Stimulated activated CD4-positive, alpha-beta T cell treated with anti-CD3 and anti-CD28 coated beads, TNF-alpha, amount 100 ng/mL, for 48 hours (primary cell): ENCODE data around the gene GABBR2.
A peak's percentile ranks its signal among the peaks of the same experiment; 100 is the strongest.
"Not testable (repeated sequence)": the region's sequence is repeated elsewhere in the genome, so short reads cannot be mapped to it uniquely, and the experiment has no call there.

Experiments
- DNase-seq, 3 donors: peaks; one replicate each; pipeline ENCODE4 v3.0.0-alpha.2; 2020; ENCODE audit warnings: low read depth in 3 of 3

The GABBR2 gene

DNA sequence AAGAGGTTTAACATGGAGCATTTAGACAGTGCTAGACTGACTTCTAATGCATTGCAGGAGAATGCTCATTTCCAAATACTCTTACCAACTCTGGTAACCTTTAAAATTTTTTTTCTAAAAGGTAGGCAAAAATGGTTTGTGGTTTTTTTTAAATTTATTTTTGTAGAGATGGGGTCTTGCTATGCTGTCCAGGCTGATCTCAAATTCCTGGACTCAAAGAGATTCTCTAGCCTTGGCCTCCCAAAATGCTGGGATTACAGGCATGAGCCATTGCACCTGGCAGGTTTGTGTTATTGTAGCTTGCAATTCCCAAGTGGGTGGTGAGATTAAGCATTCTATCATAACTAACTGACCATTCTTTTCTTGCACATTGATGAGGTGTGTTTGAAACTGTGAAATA lies 410.3 kb downstream of the GABBR2 start:
- DNase-seq = no peak

GRCh38 chr9:98295824-98296223 lies 412.9 kb downstream of the GABBR2 start:
- no peak for DNase-seq

DNA sequence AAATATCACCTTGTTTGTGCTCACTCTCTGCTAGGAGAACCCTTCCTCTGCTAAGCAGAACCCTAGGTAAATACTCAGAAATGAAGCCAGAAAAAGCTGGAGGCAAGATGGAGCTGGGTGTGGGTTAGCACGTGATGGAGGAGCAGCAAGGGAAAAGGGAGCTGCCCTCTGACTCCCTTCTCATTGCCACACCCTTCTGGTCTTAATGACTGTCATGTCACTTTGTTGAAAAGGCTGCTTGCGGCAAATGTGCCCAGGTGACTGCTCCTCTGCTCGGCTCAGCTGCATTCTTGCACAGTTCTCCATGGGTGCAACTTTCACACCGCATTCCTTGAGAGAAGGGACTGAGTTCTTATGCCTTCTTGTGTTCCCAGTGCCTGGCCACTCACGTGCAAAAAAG lies 416.9 kb downstream of the GABBR2 start:
- DNase-seq = no peak

- no peak for DNase-seq
Observed at GRCh38 chr9:98290411-98290810, 418.3 kb downstream of the GABBR2 start.

DNA sequence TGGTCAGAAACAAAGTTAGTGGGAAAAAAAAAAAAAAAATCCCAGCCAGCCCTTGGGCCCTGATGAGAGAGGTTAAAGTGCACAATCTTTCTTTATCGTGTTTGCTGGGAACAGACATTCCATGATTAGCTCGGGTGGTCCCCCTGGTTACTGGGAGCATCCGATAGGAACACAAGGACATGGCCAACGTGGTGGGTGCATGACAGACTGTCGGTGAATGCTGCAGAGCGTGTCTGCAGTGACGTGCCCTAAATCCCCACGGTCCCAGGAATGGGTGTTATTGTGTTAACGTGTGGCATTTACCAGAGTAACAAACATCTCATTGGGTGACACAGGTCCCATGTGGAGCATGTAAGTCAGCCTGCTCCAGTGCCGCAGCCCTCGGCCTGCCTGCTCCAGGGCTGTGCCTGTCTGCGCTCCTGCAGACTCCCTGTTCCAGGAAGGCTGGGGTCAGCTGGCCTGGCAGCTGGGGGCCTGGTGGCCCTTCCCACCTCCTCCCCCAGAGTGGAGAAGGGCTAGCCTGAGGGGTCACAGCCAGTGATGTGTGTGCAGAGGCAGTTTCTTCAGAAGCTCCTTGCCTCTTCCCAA lies 419.0 kb downstream of the GABBR2 start:
- DNase-seq = no peak

- no peak for DNase-seq
Observed at GRCh38 chr9:98288881-98289280, 419.9 kb downstream of the GABBR2 start.

DNA sequence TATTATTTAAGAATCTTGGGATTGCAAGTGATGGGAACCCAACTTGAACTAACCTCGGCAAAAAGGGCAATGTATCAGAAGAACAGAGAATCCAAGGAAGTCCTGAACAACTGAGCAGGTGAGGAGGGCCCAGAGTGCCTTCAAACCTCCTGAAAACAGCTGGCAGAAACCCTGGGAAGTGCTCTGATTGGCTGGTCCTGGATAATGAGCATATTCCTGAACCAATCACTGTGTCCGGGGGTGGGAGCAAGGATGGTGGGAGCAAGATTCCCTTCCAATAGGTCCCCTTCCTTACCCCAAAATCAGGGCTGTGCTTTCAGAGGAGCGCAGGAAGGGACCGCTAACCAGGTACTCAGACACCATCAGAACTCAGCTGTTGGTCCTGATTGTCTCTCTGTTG lies 421.4 kb downstream of the GABBR2 start:
- DNase-seq = no peak

GRCh38 chr9:98285446-98285845 lies 423.3 kb downstream of the GABBR2 start:
- no peak for DNase-seq

DNA sequence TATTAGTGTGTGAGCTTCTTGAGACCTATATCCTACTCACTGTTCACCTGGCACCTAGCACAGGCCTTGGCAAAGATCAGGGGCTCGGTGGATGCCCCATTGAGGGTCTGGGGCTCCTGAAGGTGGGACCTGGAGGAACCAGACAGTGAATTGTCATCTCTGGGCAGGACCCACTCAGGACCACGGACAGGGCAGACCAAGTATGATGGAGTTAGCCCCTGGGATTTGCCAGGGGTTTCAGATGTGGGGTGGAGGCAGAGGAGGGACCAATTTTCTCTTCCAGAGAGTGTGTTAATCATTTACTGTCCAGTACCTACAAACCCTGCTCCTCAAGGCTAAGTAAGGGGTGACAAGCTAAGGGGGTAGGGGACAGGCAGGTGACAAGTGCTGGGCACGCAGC lies 424.0 kb downstream of the GABBR2 start:
- no peak for DNase-seq

DNA sequence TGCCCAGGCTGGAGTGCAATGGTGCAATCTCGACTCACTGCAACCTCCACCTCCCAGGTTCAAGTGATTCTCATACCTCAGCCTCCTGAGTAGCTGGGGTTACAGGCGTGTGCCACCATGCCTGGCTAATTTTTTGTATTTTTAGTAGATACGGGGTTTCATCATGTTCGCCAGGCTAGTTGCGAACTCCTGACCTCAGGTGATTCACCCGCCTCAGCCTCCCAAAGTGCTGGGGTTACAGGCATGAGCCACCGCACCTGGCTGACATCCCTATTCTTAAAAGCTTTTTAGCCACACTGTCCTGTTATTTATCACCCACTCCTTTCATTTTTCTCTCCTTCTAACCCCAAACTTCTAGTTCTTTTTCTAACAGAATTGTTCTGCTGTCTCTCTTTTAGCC lies 425.6 kb downstream of the GABBR2 start:
- DNase-seq = not testable (repeated sequence)

- no peak for DNase-seq
Observed at GRCh38 chr9:98281281-98281680, 427.5 kb downstream of the GABBR2 start.

DNA sequence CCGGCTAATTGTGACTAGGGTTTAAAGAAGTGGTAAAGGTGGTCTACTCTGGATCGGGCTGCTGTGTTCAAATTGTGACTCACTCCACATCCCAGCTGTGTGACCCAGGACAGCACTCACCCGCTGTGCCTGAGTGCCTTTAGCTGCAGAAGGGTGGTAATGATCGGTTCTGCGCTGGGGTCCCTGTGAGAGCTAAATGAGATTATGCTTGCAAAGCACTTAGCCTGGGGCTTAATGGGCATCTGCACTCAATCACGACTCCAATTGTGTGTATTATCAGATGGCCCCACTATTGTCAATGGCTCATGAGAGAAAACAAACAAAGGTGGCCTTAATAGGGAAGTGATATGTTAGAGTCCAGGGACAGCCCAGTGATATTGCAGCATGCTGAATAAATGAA lies 428.2 kb downstream of the GABBR2 start:
- DNase-seq = no peak

- no peak for DNase-seq
Observed at GRCh38 chr9:98280162-98280561, 428.6 kb downstream of the GABBR2 start.

DNA sequence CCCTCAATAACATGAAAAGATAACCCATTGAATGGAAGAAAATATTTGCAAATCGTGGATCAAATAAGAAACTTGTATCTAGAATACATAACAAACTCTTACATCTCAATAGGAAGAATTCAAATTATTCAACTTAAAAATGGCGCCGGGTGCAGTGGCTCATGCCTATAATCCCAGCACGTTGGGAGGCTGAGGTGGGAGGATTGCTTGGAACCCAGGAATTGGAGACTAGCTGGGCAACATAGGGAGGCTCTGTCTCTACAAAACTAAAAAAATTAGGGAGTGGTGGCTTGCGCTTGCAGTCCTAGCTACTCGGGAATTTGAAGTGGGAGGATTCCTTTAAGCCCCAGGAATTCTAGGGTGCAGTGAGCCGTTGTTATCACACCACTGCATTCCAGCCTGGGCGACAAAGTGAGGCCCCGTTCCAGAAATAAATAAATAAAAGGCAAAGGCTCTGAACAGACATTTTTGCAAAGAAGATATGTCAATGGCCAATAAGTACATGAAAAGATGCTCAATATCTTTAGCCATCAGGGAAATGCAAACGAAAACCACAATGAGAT lies 431.7 kb downstream of the GABBR2 start:
- DNase-seq = no peak

GRCh38 chr9:98275159-98275558 lies 433.6 kb downstream of the GABBR2 start:
- no peak for DNase-seq

DNA sequence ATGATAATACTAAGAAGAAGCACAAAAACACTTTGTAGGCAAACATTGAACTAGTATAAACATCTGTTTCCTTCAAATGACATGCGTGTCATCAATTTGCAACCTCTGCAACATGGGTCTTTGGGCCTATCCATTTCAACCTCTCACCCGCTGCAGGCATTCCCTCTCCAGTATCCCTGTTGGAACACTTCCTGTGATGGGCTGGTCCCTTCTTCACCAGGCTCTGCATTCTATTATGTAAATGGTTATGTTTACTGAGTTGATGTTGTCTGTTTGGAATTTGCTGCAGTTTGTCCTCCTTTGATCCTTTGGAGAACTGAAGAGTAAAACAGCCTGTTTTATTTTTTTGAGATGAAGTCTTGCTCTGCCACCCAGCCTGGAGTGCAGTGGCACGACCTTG lies 436.7 kb downstream of the GABBR2 start:
- no peak for DNase-seq

DNA sequence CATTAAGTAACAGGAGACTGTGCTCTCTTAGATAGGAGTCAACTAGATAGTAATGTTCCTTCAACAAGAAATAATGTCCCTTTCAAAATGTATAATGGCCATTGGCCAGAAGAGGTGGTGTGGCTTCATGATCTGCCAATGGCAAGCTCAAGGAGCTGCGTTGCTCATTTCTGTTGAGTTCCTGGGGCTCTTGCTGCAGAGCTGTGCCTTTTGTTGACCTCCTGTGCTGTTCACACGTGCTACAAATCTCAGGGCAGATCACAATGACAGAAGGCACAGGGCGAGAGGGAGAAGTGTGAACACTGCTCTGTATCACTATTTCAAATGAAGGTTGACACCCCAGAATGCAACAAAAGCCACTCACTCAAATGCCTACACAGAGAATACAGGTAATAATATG lies 437.3 kb downstream of the GABBR2 start:
- DNase-seq = no peak

GRCh38 chr9:98270284-98270683 lies 438.5 kb downstream of the GABBR2 start:
- DNase-seq = not testable (repeated sequence)

- not testable (repeated sequence) for DNase-seq
Observed at GRCh38 chr9:98269652-98270051, 439.1 kb downstream of the GABBR2 start.

- DNase-seq = not testable (repeated sequence)
Observed at GRCh38 chr9:98267556-98267955, 441.2 kb downstream of the GABBR2 start.

- no peak for DNase-seq
Observed at GRCh38 chr9:98264516-98264915, 444.2 kb downstream of the GABBR2 start.

GRCh38 chr9:98263482-98264357 lies 445.0 kb downstream of the GABBR2 start:
- DNase-seq = peak; percentile 55 to 67 (median 66)

- DNase-seq = no peak
Observed at GRCh38 chr9:98263080-98263479, 445.7 kb downstream of the GABBR2 start.
